GM12891 (cell line): ENCODE data around the gene EGFR.

ENCODE experiments used
- POLR2A ChIP-seq: IDR thresholded peaks from 2 replicates; pipeline ENCODE4 v1.6.1; 2011; ENCODE audit warnings: low read depth, low read length, control low read depth
- POLR2AphosphoS5 ChIP-seq: IDR thresholded peaks from 2 replicates; pipeline ENCODE4 v1.6.1; 2011; ENCODE audit warnings: low read depth, low read length, control low read depth
- SPI1 ChIP-seq: IDR thresholded peaks from 2 replicates; pipeline ENCODE4 v1.6.1; 2011; ENCODE audit warnings: low read depth, low read length, control low read depth
- TAF1 ChIP-seq: IDR thresholded peaks from 2 replicates; pipeline ENCODE4 v1.6.1; 2011; ENCODE audit warnings: low read depth, low read length, control low read depth

DNA sequence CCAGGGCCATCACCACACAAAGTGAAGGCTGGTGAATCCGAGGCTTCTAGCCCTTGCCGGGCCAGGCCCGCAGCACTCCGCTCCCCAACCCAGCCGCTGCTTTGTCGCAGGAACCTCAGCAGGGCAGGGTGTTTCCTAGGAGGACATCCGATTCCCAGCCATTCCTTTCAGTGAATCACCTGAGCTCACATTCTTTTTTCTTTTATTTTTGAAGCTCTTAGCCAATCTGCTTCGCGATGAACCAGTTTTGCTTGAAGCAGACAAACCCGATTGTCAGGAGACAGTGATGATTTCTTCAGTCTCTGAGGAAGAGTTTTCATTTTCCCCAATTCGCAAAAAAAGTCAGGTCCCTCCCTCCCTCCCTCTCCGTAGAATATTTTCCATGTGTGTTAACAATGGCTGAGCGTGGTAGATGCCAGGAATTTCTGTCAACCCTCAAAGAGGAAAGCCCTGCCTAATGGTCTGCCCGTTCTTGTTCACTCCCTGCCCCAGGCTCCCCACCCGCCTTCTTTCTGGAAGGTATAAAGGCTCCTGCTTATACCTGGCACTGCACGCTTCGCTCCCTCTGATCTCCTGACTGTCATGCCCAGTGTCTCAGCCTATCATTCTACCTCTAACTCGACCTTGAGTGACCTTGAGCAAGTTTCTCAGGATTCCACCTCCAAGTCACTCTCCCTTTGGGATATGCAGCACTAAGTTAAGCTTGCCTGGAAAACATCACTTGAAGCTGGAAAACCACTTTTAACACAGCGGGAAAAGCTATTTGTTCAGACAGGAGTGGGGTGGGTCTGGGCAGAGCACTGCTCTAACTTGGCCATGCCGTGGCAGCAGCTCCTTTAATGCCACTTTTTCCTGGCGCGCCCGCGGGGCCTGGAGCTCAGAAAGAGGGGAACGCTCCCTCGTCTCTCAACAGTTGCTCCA lies 35.1 kb downstream of the EGFR start:
- TF ChIP-seq POLR2A, result no peak
- TF ChIP-seq POLR2AphosphoS5, result no peak
- no peak for TF ChIP-seq TAF1
- no peak for TF ChIP-seq SPI1
